BJ (cell line): ENCODE results near the gene PPIB. TPM values are rescaled to one million over a fixed set of nuclear protein-coding genes. Genes with fewer than 3 reads are reported as not detected.

Experiments
- CTCF ChIA-PET: fragments of 350-600 bp; formaldehyde crosslinking; extraction: SDS; loops from one replicate; lab custom pipeline; 2021; ENCODE audit warnings: antibody characterized with exemption, inconsistent platforms; lab: Yijun Ruan, JAX
- POLR2A ChIA-PET: fragments of 300-600 bp; sonication (Branson Sonifier 250); formaldehyde crosslinking; extraction: SDS; loops from one replicate; lab custom pipeline; 2021; ENCODE audit warnings: antibody characterized with exemption; lab: Charles Lee
- DNase-seq: peaks from one replicate; pipeline ENCODE4 v3.0.0-alpha.2; 2011; ENCODE audit warnings: low read depth
- H3K27me3 ChIP-seq: 2 replicates; pipeline ENCODE4 v1.6.0; 2011; ENCODE audit warnings: low read length; ENCODE audit not compliant: control insufficient read depth, insufficient read depth
- H3K36me3 ChIP-seq: 2 replicates; pipeline ENCODE4 v1.5.1; 2011; ENCODE audit warnings: low read length; ENCODE audit not compliant: control insufficient read depth, insufficient read depth
- H3K4me3 ChIP-seq: 2 replicates; pipeline ENCODE4 v1.5.1; 2011; ENCODE audit warnings: low read depth, mild to moderate bottlenecking, control low read depth, low read length
- polyA plus RNA-seq: library from polyadenylated mRNA; depleted of rRNA; stranded (reverse); fragments of >200 nt; gene quantifications from 2 replicates; pipeline ENCODE4 v1.2.3, GENCODE V29; 2011
- TF ChIP-seq, protein P1 (sequence below): IDR thresholded peaks from 2 replicates; pipeline ENCODE4 v1.5.1; 2011; ENCODE audit warnings: low read depth, mild to moderate bottlenecking, control low read depth, inconsistent platforms, low read length, moderate library complexity; ENCODE audit not compliant: insufficient read depth

The PPIB gene
- polyA plus RNA-seq, 1 experiment, result 1,794 TPM

DNA sequence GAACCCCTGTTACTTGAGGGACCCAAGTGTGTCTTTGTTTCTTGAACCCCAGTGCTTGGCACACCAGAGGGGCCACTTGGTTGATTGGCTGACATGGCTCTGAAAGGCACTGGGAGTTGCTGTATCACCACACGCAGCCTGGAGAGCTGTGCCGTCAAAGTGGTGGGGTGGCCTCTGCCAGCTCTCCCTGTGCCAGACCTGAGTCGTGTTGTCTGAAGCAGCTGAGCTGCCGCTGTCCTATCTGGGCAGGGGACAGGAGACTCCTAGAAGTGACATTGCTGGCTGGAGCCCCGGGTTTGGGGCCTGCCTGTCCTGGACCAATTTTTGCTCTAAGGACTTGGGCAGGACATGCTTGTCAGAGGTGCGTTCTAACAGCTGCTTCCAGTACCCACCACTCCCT, 16.8 kb downstream of the PPIB start:
- CTCF ChIA-PET, result interaction anchor here (0.7 to 2.4 kb wide), 2 partner anchors 15 to 34 kb away, joined by 3 to 11 read pairs; no protein-coding TSS in a partner anchor

DNA sequence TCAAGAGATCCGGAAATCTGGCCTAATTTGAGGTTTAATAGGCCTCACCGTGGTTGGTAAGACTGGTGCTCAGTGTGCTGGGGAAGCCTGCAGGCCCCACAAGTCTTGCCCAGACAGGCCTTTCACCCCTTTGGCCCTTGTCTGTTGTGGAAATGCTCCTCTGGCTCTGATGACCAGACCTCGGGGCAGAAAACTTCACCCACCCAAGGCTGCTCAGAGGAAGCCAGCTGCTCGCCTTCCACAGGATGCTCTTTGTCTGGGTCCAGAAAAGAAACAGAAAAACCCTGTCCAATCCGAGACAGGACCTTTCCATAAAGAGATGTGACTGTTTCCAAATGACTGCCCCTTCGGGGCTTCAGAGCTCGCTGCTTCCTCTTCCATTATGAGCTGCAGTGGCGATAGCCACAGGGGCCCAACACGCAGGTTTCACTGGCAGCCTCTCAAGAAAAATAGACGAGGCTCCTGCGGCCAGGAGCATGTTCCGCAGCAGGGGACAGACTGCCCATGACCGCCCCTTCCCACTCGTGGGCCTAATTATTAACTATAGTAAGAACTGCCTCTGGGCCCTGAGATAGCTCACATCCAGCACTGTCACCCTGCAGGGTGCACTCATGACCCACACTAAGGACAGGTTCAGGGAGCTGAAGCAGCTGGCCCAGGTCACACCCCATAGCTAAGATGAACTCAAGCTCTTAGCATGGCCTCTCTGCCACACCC, 18.1 kb downstream of the PPIB start:
- DNase-seq, result no peak
- TF ChIP-seq, protein P1, sequence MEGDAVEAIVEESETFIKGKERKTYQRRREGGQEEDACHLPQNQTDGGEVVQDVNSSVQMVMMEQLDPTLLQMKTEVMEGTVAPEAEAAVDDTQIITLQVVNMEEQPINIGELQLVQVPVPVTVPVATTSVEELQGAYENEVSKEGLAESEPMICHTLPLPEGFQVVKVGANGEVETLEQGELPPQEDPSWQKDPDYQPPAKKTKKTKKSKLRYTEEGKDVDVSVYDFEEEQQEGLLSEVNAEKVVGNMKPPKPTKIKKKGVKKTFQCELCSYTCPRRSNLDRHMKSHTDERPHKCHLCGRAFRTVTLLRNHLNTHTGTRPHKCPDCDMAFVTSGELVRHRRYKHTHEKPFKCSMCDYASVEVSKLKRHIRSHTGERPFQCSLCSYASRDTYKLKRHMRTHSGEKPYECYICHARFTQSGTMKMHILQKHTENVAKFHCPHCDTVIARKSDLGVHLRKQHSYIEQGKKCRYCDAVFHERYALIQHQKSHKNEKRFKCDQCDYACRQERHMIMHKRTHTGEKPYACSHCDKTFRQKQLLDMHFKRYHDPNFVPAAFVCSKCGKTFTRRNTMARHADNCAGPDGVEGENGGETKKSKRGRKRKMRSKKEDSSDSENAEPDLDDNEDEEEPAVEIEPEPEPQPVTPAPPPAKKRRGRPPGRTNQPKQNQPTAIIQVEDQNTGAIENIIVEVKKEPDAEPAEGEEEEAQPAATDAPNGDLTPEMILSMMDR, result no peak
- ChIA-PET POLR2A (no interaction called here), CTCF (interaction anchor here (2.4 to 2.5 kb wide), 2 partner anchors 9 to 14 kb away, joined by 11 to 19 read pairs; no protein-coding TSS in a partner anchor)
- H3K36me3 ChIP-seq, result peaks cover 9% of the 10 kb centered on the region
- no peaks in the 10 kb centered on the region for H3K27me3 ChIP-seq
- no peak overlapping the region for H3K4me3 ChIP-seq

More for the DNA sequence above, 16.8 kb downstream of the PPIB start:
- Histone ChIP-seq H3K36me3 (peaks cover 9% of the 10 kb centered on the region), H3K27me3 (no peaks in the 10 kb centered on the region), H3K4me3 (no peak overlapping the region)
- POLR2A ChIA-PET, result no interaction called here
- DNase-seq, result no peak
- TF ChIP-seq, protein P1, result no peak

DNA sequence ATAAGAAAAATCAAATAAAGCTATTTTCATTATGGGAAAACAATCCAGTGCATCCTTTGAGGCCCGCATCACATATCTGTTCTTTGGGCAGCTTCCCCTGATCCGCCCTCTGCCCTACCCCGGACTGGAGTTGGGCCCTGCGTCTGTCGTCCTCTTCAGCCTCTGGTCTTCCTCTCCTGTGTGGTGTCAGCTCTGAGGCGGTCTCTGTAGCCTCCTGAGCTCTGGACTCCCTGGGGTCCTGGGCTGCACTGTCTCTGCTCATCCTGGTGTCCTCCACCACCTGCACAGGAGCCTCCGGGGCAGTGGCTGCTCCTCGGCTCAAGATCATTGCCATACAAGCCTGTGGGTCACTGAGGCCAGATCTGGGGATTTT, 18.6 kb downstream of the PPIB start:
- no peak for DNase-seq
- ChIA-PET POLR2A (no interaction called here), CTCF (interaction anchor here (2.4 to 2.5 kb wide), 2 partner anchors 10 to 13 kb away, joined by 11 to 19 read pairs; no protein-coding TSS in a partner anchor)
- TF ChIP-seq, protein P1, result no peak
- Histone ChIP-seq H3K36me3 (peaks cover 9% of the 10 kb centered on the region), H3K27me3 (no peaks in the 10 kb centered on the region), H3K4me3 (no peak overlapping the region)

DNA sequence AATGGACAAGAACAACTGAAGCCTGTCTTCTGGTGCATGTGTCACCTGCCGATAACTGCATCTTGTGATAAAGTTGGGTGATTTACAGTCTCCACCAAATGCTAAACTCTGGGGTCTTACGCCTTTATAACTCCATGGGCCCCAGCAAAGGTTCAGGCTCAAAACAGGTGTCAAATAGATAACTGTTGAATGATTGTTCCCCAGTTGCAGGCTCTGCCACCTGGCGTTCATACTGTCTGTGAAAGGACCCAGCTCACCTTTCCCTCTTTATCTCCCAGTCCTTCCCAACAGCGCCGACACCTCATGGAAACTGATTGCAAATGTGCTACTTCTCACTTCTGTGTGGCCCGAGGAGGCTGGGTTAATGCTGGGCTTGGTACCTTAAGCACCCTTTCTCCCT, 19.5 kb downstream of the PPIB start:
- CTCF ChIA-PET, result interaction anchor here (2.5 kb wide), 1 partner anchor 11 kb away, joined by 19 read pairs; no protein-coding TSS in a partner anchor
- Histone ChIP-seq H3K4me3 (no peak overlapping the region), H3K27me3 (no peaks in the 10 kb centered on the region), H3K36me3 (peaks cover 13% of the 10 kb centered on the region)
- TF ChIP-seq, protein P1, result no peak
- POLR2A ChIA-PET, result no interaction called here
- DNase-seq, result no peak

DNA sequence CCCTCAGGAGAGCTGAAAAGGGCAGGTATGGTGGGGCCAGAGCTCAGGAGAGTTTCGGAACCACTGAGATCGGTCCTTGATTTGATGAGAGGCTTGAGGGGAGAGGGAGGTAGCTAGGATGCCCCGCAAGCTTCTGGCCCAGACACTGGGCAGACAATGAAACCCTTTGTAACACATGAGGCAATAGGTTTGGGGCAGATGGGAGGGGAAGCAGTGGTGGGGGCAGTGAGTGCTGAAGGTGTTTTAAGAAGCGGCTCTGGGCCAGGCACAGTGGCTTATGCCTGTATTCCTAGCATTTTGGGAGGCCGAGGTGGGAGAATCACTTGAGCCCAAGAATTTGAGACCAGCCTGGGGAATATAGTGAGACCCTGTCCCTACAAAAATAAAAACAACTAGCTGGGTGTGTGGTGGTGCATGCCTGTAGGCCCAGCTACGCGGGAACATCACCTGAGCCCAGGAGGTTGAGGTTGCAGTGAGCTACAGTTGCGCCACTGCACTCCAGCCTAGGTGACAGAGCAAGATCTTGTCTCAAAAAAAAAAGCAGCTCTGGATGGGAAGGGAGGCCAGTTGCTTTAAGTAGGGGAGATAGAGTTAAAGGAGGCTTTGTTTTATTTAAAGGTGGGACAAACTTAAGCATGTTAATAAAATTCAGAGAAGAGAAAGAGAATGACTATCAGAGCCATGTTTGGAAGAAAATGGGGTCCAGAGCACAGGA, 20.9 kb downstream of the PPIB start:
- CTCF ChIA-PET, result interaction anchor here (1.0 kb wide), 1 partner anchor 12 kb away, joined by 4 read pairs; no protein-coding TSS in a partner anchor
- H3K4me3 ChIP-seq, result no peak overlapping the region
- POLR2A ChIA-PET, result no interaction called here

More for the DNA sequence above, 20.9 kb downstream of the PPIB start:
- TF ChIP-seq, protein P1, result no peak
- no peaks in the 10 kb centered on the region for H3K27me3 ChIP-seq
- DNase-seq, result no peak
- peaks cover 21% of the 10 kb centered on the region for H3K36me3 ChIP-seq
